ENCODE results near the gene INIP.
"Not testable (repeated sequence)": the region's sequence is repeated elsewhere in the genome, so short reads cannot be mapped to it uniquely, and the experiment has no call there.

DNA sequence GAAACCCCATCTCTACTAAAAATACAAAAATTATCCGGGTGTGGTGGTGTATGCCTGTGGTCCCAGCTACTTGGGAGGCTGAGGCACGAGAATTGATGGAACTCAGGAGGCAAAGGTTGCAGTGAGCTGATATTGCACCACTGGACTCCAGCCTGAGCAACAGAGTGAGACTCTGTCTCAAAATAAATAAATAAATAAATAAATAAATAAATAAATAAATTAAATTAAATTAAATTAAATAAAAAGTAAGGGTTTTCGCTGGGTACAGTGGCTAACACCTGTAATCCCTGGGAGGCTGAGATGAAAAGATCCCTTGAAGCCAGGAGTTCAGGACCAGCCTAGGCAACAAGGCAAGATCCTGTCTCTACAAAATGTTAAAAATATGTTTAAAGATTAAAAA, 4.8 kb upstream of the INIP start:
- not testable (repeated sequence) for TF ChIP-seq SP2 (IDR thresholded peaks at IDR 0.05; ENCODE audit: extremely low read depth, low read depth, low read length, poor library complexity, severe bottlenecking); ZKSCAN3 (CRISPR knock-in tag; IDR thresholded peaks at IDR 0.05); RAD21 (CRISPR knock-in tag; conservative IDR thresholded peaks at IDR 0.05 in 1 of 2, IDR thresholded peaks at IDR 0.05 in 1 of 2); FIP1L1 (IDR thresholded peaks at IDR 0.05; ENCODE audit: low read depth, low read length, poor library complexity, severe bottlenecking); MCM5 (IDR thresholded peaks at IDR 0.05; ENCODE audit: low read depth); SIN3A (IDR thresholded peaks at IDR 0.05; ENCODE audit: borderline replicate concordance in 2 of 2, control insufficient read depth in 1 of 2, low read depth in 2 of 2, low read length in 2 of 2); ZNF695 (CRISPR knock-in tag; IDR thresholded peaks at IDR 0.05); FOS (IDR thresholded peaks at IDR 0.05; ENCODE audit: extremely low read depth, insufficient read length); POLR2A (conservative IDR thresholded peaks at IDR 0.05)
- TF ChIP-seq, protein P1, sequence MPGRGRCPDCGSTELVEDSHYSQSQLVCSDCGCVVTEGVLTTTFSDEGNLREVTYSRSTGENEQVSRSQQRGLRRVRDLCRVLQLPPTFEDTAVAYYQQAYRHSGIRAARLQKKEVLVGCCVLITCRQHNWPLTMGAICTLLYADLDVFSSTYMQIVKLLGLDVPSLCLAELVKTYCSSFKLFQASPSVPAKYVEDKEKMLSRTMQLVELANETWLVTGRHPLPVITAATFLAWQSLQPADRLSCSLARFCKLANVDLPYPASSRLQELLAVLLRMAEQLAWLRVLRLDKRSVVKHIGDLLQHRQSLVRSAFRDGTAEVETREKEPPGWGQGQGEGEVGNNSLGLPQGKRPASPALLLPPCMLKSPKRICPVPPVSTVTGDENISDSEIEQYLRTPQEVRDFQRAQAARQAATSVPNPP (IDR thresholded peaks at IDR 0.05; ENCODE audit: borderline replicate concordance, insufficient read depth, insufficient read length) = not testable (repeated sequence)
